ENCODE results near the gene KIAA1755.

GRCh38 chr20:38165089-38165965 lies 95.2 kb downstream of the KIAA1755 start, which contains the start of gene TGM2:
- TF ChIP-seq CTCF (IDR thresholded peaks at IDR 0.05; ENCODE audit: insufficient read depth, low read length, poor library complexity, severe bottlenecking), result peak; percentile 64
- no peak for TF ChIP-seq EZH2phosphoT487 (conservative IDR thresholded peaks at IDR 0.05; ENCODE audit: low read length)

Measured in SU-DHL-6 (cell line).